Caco-2 (cell line): ENCODE results near the gene GAREM2. TPM values are rescaled to one million over a fixed set of nuclear protein-coding genes. Genes with fewer than 3 reads are reported as not detected.

Experiments used
- BruUV-seq: library from RNA; stranded (reverse); fragments of 400-500 nt; replicated peaks from 2 replicates; lab custom pipeline; 2021; lab: Mats Ljungman, UMichigan
- CTCF ChIA-PET: fragments of 300-600 bp; sonication (Branson Sonifier 250); formaldehyde crosslinking; loops from one replicate; lab custom pipeline; 2022; ENCODE audit warnings: antibody characterized with exemption; lab: Charles Lee
- POLR2A ChIA-PET: fragments of 300-600 bp; sonication (Branson Sonifier 250); formaldehyde crosslinking; loops from one replicate; lab custom pipeline; 2022; ENCODE audit warnings: antibody characterized with exemption; lab: Charles Lee
- DNase-seq, 2 experiments: peaks; one replicate each; pipeline versions ENCODE4 v3.0.0 to v3.0.0-alpha.2; 2020 to 2022
- H3K27me3 ChIP-seq: replicated peaks from 2 replicates; pipeline ENCODE4 v1.6.0; 2011; ENCODE audit warnings: low read length; ENCODE audit not compliant: control insufficient read depth, insufficient read depth
- H3K36me3 ChIP-seq: 2 replicates; pipeline ENCODE4 v1.5.1; 2011; ENCODE audit warnings: low read length; ENCODE audit not compliant: control insufficient read depth, insufficient read depth
- H3K4me1 ChIP-seq: fragments of 250-450 bp; sonication (Bioruptor Pico); 2 replicates; pipeline ENCODE4 v1.5.1; 2020; ENCODE audit warnings: mild to moderate bottlenecking
- H3K4me3 ChIP-seq: 2 replicates; pipeline ENCODE4 v1.5.1; 2011; ENCODE audit warnings: low read depth, mild to moderate bottlenecking, control low read depth, low read length
- H3K9me3 ChIP-seq: fragments of 250-450 bp; sonication (Bioruptor Pico); 2 replicates; pipeline ENCODE4 v1.5.1; 2020; ENCODE audit warnings: mild to moderate bottlenecking, moderate library complexity
- H3K27ac Mint-ChIP-seq: one replicate; pipeline ENCODE4 v1.8.0; 2022; ENCODE audit warnings: mixed read lengths; ENCODE audit not compliant: unreplicated experiment
- H3K27me3 Mint-ChIP-seq: one replicate; pipeline ENCODE4 v1.8.0; 2022; ENCODE audit warnings: mixed read lengths; ENCODE audit not compliant: insufficient read depth, unreplicated experiment
- H3K36me3 Mint-ChIP-seq: one replicate; pipeline ENCODE4 v1.8.0; 2022; ENCODE audit warnings: mild to moderate bottlenecking, mixed read lengths; ENCODE audit not compliant: insufficient read depth, unreplicated experiment
- H3K4me1 Mint-ChIP-seq: one replicate; pipeline ENCODE4 v1.8.0; 2022; ENCODE audit warnings: low read depth, mixed read lengths; ENCODE audit not compliant: unreplicated experiment
- H3K4me3 Mint-ChIP-seq: one replicate; pipeline ENCODE4 v1.8.0; 2022; ENCODE audit warnings: mild to moderate bottlenecking, moderate library complexity, mixed read lengths; ENCODE audit not compliant: unreplicated experiment
- H3K9me3 Mint-ChIP-seq: one replicate; pipeline ENCODE4 v1.8.0; 2022; ENCODE audit warnings: mixed read lengths; ENCODE audit not compliant: unreplicated experiment
- intact Hi-C: fragments of 100-400 bp; cut with micrococcal nuclease; formaldehyde crosslinking; loops from one replicate; pipeline ENCODE4 v1.10.0; 2022; ENCODE audit not compliant: unreplicated experiment
- total RNA-seq: library from RNA; stranded (reverse); gene quantifications from 2 replicates; pipeline ENCODE4 v1.2.3, GENCODE V29; 2022
- TF ChIP-seq, protein P1 (sequence below), 2 experiments: fragments of 200-600 bp in 1 of 2; IDR thresholded peaks; 1 replicate in 1 of 2; 2 replicates in 1 of 2; pipeline versions ENCODE4 v1.5.1 to v1.8.0; 2011 to 2022; ENCODE audit warnings: antibody characterized with exemption in 1 of 2, control low read depth in 1 of 2, inconsistent platforms in 1 of 2, low read depth in 1 of 2, low read length in 1 of 2, mild to moderate bottlenecking in 1 of 2, moderate library complexity in 1 of 2; ENCODE audit not compliant: insufficient read depth in 1 of 2, severe bottlenecking in 1 of 2, unreplicated experiment in 1 of 2

The GAREM2 gene
- total RNA-seq, 1 experiment from 2014 or later = 23.6 TPM

DNA sequence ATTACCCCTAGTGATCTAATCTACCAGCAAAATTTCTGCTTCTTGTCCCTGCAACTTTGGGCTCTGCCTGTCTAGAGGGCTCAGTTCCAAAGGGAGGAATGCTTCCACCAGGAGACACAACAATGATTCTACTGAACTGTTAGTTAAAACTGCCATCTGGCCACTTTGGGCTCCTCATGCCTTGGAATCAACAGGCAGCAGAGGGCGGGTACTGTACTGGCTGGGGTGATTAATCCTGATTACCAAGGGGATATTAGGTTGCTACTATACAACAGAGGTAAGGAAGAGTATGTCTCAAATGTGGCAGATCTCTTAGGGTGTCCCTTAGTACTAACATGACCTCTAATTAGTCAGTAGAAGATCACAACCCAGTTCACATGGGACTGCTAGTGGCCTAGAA is 50.1 kb downstream of the GAREM2 start:
- TF ChIP-seq, protein P1, sequence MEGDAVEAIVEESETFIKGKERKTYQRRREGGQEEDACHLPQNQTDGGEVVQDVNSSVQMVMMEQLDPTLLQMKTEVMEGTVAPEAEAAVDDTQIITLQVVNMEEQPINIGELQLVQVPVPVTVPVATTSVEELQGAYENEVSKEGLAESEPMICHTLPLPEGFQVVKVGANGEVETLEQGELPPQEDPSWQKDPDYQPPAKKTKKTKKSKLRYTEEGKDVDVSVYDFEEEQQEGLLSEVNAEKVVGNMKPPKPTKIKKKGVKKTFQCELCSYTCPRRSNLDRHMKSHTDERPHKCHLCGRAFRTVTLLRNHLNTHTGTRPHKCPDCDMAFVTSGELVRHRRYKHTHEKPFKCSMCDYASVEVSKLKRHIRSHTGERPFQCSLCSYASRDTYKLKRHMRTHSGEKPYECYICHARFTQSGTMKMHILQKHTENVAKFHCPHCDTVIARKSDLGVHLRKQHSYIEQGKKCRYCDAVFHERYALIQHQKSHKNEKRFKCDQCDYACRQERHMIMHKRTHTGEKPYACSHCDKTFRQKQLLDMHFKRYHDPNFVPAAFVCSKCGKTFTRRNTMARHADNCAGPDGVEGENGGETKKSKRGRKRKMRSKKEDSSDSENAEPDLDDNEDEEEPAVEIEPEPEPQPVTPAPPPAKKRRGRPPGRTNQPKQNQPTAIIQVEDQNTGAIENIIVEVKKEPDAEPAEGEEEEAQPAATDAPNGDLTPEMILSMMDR (IDR thresholded peaks at IDR 0.05; ENCODE audit: insufficient read depth in 1 of 2, low read depth in 1 of 2, low read length in 1 of 2, severe bottlenecking in 1 of 2, unreplicated experiment in 1 of 2) = no peak
- Histone ChIP-seq H3K4me3 (no peak overlapping the region), H3K36me3 (no peaks in the 10 kb centered on the region), H3K9me3 (peaks cover 8% of the 10 kb centered on the region; the same call in 1 of the 2 replicates), H3K27me3 (no peaks in the 10 kb centered on the region), H3K4me1 (no peaks in the 10 kb centered on the region)
- BruUV-seq = no TSS peak
- ChIA-PET POLR2A (no interaction called here), CTCF (no interaction called here)
- H3K4me1 Mint-ChIP-seq = no peaks in the 10 kb centered on the region
- H3K4me3 Mint-ChIP-seq = no peak overlapping the region
- H3K27ac Mint-ChIP-seq = no peak overlapping the region
- no peaks in the 10 kb centered on the region for H3K27me3 Mint-ChIP-seq
- DNase-seq = no peak
- intact Hi-C loops = no loop called here
- H3K9me3 Mint-ChIP-seq = no peaks in the 10 kb centered on the region
- H3K36me3 Mint-ChIP-seq = peaks cover 51% of the 10 kb centered on the region

DNA sequence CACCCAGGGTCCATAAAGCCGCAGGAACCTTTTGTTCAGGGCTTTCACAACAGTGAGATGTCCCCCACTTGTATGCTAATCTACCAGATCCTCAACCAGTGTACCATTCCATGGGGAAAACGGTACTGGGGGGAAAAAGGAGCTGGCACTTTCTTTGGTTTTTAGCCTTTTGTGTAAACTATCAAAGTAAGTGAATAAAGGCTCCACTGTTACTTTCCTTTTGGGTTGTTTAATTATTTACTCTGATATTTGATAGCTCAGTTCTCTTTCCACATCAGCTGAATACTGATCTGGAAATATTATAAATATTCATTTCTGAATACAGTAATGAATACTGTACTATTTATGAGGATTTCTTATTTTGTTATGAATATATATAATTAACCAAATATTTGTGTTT is 51.2 kb downstream of the GAREM2 start:
- intact Hi-C loops = no loop called here
- no peaks in the 10 kb centered on the region for H3K4me1 Mint-ChIP-seq
- H3K9me3 ChIP-seq = peaks cover 8% of the 10 kb centered on the region; the same call in 1 of the 2 replicates
- no peaks in the 10 kb centered on the region for H3K27me3 Mint-ChIP-seq
- H3K4me3 ChIP-seq = no peak overlapping the region
- H3K9me3 Mint-ChIP-seq = no peaks in the 10 kb centered on the region
- no peaks in the 10 kb centered on the region for H3K27me3 ChIP-seq
- TF ChIP-seq, protein P1 (IDR thresholded peaks at IDR 0.05; ENCODE audit: insufficient read depth in 1 of 2, low read depth in 1 of 2, low read length in 1 of 2, severe bottlenecking in 1 of 2, unreplicated experiment in 1 of 2) = no peak
- H3K27ac Mint-ChIP-seq = no peak overlapping the region
- ChIA-PET CTCF (interaction anchor here (0.6 kb wide), 1 partner anchor 1079 kb away, joined by 3 read pairs; no protein-coding TSS in a partner anchor), POLR2A (no interaction called here)
- H3K36me3 Mint-ChIP-seq = peaks cover 56% of the 10 kb centered on the region
- no peak overlapping the region for H3K4me3 Mint-ChIP-seq
- no peaks in the 10 kb centered on the region for H3K36me3 ChIP-seq
- H3K4me1 ChIP-seq = no peaks in the 10 kb centered on the region
- no TSS peak for BruUV-seq
- DNase-seq = no peak

DNA sequence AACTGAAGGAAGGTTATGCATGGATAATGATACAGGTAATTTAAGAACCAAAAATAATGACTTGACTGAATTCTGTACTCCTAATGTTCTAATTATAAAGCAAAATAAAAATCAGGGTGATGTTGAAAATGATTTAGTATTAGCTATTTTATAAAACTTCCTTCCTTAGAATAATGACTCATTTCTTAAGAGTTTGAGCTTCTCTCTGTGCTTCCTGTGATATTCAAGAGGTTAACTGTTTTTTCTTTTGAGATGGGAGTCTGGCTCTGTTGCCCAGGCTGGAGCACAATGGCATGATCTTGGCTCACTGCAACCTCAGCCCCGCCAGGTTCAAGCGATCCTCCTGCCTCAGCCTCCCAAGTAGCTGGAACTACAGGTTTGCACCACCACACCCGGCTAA is 56.7 kb downstream of the GAREM2 start:
- H3K9me3 Mint-ChIP-seq = no peaks in the 10 kb centered on the region
- no peak overlapping the region for H3K27ac Mint-ChIP-seq
- H3K4me3 Mint-ChIP-seq = no peak overlapping the region
- TF ChIP-seq, protein P1 (IDR thresholded peaks at IDR 0.05; ENCODE audit: insufficient read depth in 1 of 2, low read depth in 1 of 2, low read length in 1 of 2, severe bottlenecking in 1 of 2, unreplicated experiment in 1 of 2) = no peak
- no peaks in the 10 kb centered on the region for H3K4me1 Mint-ChIP-seq
- H3K36me3 Mint-ChIP-seq = peaks cover 64% of the 10 kb centered on the region
- no peak for DNase-seq
- no peaks in the 10 kb centered on the region; the same call in 1 of the 2 replicates for H3K36me3 ChIP-seq
- POLR2A ChIA-PET = no interaction called here
- no peaks in the 10 kb centered on the region for H3K27me3 Mint-ChIP-seq
- peaks cover 8% of the 10 kb centered on the region; the same call in 1 of the 2 replicates for H3K9me3 ChIP-seq
- intact Hi-C loops = no loop called here
- no TSS peak for BruUV-seq
- CTCF ChIA-PET = no interaction called here
- no peaks in the 10 kb centered on the region for H3K4me1 ChIP-seq
- H3K4me3 ChIP-seq = no peak overlapping the region
- H3K27me3 ChIP-seq = no peaks in the 10 kb centered on the region
